HEK293 (cell line): ENCODE data around the gene RAD21L1.

ENCODE experiments used
- MYNN ChIP-seq: fragments of 450-650 bp; formaldehyde crosslinking; IDR thresholded peaks from 2 replicates; pipeline ENCODE4 v1.5.1; 2016; ENCODE audit warnings: missing biosample characterization, missing genetic modification characterization, borderline replicate concordance
- REST ChIP-seq: fragments of 450-650 bp; formaldehyde crosslinking; IDR thresholded peaks from 2 replicates; pipeline ENCODE4 v1.5.1; 2016; ENCODE audit warnings: missing biosample characterization, missing genetic modification characterization
- ZFP69B ChIP-seq: fragments of 450-650 bp; formaldehyde crosslinking; IDR thresholded peaks from 2 replicates; pipeline ENCODE4 v1.5.1; 2016; ENCODE audit warnings: missing biosample characterization, missing genetic modification characterization
- ZNF16 ChIP-seq: fragments of 450-650 bp; formaldehyde crosslinking; IDR thresholded peaks from 2 replicates; pipeline ENCODE4 v1.5.1; 2016; ENCODE audit warnings: low read depth, missing biosample characterization, missing genetic modification characterization

DNA sequence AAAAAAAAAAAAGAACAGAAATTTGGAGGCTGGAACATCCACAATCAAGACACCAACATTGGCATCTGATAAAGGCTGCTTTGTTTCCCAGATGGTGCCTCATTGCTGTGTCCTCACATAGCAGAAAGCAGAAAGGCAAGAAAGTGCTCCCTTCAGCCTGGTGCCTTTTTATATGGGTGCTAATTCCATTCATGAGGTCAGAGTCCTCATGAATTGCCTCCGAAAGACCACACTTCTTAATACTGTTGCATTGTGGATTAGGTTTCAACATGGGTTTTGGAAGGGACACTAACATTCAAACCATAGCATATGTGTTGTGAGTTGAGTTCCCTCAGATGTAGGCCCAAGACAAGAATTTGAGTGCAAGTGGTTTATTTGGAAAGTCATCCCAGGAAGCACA is 30.6 kb upstream of the RAD21L1 start:
- TF ChIP-seq REST (tag by site-specific recombination) (no peak), ZNF16 (tag by site-specific recombination) (no peak), MYNN (tag by site-specific recombination) (no peak), ZFP69B (tag by site-specific recombination) (no peak)
